Kidney tubule cell (primary cell): ENCODE data around the gene MVB12B.
A peak's percentile ranks its signal among the peaks of the same experiment; 100 is the strongest.

Source experiments
- DNase-seq: peaks from one replicate; pipeline ENCODE4 v3.0.0-alpha.2; 2018; ENCODE audit warnings: low spot score

The MVB12B gene

DNA sequence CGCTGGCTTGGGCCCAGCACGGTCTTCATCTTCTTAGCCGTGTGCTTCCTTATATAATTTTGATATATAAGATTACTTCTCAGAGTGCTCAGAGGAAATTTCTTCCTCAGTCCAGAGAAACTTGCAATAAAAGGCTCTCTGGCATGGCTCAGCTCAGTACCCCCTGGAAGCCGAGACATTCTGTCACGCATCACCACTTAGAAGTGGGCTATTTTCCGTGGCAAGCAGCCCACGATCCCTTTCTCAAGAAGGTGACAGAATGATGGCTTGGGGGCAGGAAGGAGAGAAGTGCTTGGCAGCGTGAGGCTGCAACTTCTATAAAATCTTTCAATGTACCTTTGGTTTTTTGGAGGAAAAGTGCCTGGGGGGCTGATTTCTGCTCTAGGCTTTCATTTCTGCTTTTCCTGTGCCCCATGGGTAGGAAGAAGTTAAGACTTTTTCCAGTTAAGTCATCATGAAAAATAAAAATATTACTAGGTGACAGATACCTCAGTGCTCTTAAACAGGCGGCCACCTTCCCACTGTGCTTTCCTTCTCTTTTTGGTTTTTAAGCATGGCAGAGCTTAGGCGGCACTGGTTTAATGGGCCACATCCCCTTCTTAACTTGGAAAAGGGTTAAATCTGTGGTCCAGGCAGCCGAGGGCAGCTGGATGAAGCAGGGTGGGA is 104.6 kb downstream of the MVB12B start:
- DNase-seq: no peak

- no peak for DNase-seq
These were observed 106.0 kb downstream of the MVB12B start for GRCh38 chr9:126432659-126433058.

DNA sequence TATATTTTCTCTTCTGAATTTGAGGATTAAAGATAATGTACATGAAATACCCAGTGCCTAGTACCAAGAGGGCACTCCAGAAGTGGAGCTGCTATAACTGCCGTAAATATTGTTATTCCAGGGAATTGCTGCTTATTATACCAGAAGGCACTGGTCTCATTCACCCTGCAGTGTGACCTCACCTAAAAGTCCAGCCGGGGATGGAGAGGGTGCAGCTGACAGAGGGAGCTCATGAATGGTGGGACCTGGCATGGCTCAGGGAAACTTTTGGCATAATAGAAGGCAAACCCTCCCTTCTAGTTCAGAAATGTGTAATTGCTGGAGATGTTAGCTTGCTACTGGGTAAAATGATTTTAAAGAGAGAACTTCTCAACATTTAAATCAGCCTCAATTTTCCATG is 108.5 kb downstream of the MVB12B start:
- DNase-seq: no peak

- DNase-seq: no peak
These were observed 109.0 kb downstream of the MVB12B start for GRCh38 chr9:126435626-126436025.

DNA sequence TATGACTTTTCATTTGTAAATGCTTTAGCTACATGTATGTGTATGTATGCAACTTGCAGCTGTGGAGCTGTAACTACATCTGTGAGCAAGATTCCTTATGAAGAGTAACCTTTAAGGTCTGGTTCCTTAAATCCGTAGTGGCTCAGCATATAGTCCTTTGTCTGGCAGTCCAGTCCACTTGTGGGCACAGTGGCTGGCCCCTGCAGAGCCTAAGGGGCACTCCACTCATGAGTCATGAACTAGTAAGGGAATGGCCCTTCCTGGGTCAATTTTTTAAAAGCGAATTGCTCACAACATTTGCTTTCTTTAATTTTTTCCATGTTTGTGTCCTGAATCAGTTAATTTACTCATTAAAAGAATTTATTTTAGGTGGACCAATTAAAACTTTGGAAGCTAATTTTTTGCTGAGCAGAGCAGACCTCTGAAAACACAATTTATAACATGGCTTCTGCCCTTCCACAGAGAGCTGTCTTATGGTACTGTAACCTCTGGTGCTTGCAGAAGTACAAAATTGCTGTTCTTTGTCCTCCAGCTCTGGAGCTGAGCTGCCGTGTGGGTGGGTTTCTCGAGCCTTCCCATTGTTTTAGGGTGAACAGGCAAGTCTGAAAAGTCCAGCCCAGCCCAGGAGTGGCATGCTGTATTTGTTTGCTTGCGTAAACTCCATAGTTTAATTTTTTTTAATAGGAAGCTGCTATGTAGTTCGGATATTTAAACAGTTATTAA is 110.1 kb downstream of the MVB12B start:
- peak; percentile 23 for DNase-seq

DNA sequence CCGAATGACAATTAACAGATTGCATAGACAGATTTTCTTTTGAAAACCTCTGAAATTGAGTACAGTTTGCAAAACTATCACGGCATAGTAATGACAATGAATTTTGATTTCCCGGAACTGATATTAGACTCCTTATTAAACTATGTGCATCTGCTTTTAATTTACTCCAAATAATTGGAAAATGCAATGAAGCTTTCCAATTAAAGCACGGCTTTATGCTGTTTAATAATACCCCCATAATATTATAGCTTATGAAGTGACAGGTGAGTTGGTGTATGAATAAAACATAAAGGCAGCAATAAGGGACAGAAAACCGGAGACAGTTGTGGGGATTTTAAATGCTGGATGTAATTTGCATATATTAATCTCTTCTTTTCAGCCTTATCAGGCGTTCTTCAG is 110.6 kb downstream of the MVB12B start:
- no peak for DNase-seq

DNA sequence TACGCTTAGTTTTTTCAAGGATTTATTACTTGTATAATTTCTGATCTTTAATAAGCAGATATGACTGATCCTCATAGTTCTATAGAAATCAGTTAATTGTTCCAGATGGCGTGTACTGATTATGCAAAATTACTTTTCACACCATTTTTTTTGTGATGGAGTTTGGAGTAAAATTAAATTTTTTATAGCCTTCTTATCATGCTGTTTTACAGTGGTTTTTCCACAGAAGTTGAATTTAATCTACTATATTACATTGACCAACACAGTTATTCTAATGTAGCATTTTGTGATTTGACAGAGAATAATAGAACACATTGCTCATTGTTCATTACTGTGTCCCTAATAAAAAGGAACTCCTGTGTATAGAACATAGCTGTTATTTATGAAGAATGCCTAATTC is 111.1 kb downstream of the MVB12B start:
- no peak for DNase-seq

- no peak for DNase-seq
These were observed 112.2 kb downstream of the MVB12B start for GRCh38 chr9:126438741-126439401.

GRCh38 chr9:126439402-126439765 is 112.8 kb downstream of the MVB12B start:
- DNase-seq: peak; percentile 39

DNA sequence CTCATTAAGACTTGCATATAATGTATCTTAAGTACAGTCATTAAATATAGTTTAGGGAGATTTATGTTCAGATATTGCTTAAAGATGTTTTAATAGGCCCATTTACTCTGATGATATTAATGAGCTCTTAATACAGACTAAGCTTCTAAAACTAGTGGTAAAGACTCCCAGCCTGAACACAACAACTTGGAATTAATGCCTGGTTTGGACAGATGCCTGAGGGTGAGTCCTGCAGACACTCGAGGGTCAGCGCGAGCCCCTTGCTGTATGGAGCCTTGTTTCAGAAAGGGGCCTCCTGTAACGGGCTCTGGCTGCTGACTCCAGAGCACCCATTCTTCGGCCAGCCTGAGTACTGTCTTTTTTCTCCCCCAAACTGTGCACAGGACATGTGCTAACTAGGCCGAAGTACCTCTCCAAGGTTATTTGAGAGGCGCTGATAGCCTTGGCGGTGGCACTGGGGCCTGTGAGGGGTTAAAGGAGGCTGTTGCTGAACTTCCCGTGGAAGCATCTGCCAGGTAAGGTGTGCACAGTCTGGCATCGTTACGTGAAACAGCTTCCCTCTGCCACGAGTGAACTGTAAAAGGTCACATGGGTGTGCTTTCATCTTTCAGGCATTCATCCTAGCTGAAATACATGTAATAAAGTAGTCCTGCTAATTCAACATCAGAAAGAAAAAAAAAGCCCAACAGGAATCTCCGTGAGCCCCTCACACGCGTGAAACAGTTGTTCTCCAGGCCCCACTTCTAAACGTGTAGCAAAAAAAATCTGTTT is 113.4 kb downstream of the MVB12B start:
- no peak for DNase-seq

- DNase-seq: no peak
These were observed 114.3 kb downstream of the MVB12B start for GRCh38 chr9:126440940-126441339.

DNA sequence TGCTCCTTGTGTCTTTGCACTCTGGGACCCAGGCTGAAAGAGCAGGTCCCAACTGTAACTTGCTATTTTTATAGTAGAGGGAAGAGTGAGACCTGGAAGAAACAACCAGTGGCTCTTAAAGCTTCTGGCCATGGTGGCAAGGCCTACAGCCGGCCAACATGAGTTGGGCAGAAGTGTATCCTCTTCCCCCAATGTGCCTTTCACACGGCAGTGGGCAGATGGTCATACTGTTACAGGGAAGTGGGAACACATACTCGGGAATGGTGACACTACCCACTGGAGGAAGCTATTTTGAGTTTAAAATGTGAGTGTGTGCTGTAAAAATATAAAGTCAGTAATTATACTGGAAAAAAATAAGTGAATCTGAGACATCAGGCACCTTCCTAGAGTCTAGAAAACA is 116.0 kb downstream of the MVB12B start:
- no peak for DNase-seq

- no peak for DNase-seq
These were observed 116.5 kb downstream of the MVB12B start for GRCh38 chr9:126443144-126443543.

GRCh38 chr9:126448136-126448535 is 121.5 kb downstream of the MVB12B start:
- no peak for DNase-seq

DNA sequence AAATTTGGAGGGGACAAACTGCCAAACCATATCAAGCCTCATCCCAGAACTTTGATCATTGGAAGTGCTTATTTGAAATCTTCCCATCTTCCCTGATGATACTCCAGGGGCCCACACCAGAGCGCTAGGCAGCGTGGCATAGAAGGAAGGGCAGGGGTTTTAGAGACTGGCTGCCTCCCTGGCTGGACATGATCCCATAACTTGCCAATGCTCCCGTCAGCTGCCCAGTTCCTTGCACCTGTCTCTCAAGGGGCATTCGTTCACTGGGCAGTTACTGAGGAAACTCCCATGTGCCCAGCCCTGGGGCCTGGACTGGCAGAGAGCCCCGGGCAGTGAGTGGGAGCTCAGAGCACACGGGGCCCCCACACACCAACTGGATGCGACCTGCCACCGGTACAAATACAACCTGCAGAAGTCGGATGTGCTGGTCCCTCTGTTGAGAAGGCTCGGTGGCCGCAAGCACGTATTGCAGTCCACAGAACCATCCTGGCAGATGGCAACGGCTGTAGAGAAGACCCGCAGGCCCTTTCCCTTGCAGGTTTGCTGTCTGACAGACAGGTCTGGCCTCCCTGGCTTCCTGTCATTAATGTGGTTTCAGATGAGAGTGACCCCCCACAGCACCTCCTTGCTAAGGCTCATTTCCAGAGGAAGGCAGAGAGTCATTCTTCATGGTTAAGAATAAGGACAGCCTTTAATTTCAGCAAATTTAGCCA is 122.4 kb downstream of the MVB12B start:
- DNase-seq: no peak

- DNase-seq: no peak
These were observed 123.4 kb downstream of the MVB12B start for GRCh38 chr9:126449725-126450667.

GRCh38 chr9:126450668-126451205 is 124.1 kb downstream of the MVB12B start:
- DNase-seq: no peak

- no peak for DNase-seq
These were observed 124.8 kb downstream of the MVB12B start for GRCh38 chr9:126451316-126451885.

GRCh38 chr9:126452106-126452505 is 125.5 kb downstream of the MVB12B start:
- no peak for DNase-seq
